ENCODE data around the gene NOS1AP.

DNA sequence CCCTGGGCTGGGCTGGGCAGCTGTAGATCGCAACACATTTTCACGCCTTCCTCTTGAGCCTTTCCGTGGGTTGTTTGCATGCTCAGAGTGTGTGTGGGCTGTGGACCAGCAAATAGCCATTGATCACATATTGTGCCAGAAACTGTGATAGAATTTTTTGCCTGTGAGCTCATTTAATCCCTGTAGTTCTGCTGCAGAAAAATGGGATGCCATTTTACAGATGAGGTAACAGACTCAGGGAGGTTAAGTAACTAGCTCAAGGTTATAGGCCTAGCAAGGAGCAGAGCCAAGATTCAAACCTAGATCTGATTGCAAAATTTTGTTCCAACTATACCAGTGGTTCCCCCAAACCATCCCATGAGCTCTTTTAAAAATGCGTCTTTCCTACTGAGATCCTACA is 296.7 kb downstream of the NOS1AP start:
- TF ChIP-seq, protein P1, sequence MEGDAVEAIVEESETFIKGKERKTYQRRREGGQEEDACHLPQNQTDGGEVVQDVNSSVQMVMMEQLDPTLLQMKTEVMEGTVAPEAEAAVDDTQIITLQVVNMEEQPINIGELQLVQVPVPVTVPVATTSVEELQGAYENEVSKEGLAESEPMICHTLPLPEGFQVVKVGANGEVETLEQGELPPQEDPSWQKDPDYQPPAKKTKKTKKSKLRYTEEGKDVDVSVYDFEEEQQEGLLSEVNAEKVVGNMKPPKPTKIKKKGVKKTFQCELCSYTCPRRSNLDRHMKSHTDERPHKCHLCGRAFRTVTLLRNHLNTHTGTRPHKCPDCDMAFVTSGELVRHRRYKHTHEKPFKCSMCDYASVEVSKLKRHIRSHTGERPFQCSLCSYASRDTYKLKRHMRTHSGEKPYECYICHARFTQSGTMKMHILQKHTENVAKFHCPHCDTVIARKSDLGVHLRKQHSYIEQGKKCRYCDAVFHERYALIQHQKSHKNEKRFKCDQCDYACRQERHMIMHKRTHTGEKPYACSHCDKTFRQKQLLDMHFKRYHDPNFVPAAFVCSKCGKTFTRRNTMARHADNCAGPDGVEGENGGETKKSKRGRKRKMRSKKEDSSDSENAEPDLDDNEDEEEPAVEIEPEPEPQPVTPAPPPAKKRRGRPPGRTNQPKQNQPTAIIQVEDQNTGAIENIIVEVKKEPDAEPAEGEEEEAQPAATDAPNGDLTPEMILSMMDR (IDR thresholded peaks at IDR 0.05) = no peak
- TF ChIP-seq POLR2A (IDR thresholded peaks at IDR 0.05) = no peak
- no peak for TF ChIP-seq EP300 (IDR thresholded peaks at IDR 0.05; ENCODE audit: low read depth)

Data from transverse colon (tissue), 3 donors.